IMR-90 (cell line): Measurements from ENCODE around the gene MFAP3. TPM values are rescaled to one million over a fixed set of nuclear protein-coding genes. Genes with fewer than 3 reads are reported as not detected.

Experiments
- ATAC-seq: fragments of 200-7000 bp; cut with Tn5 transposase; 2 replicates; pipeline ENCODE4 v1.9.1; 2020; ENCODE audit warnings: low read depth, mild to moderate bottlenecking, moderate library complexity
- BruUV-seq: library from RNA; stranded (reverse); fragments of 400-500 nt; replicated peaks from 2 replicates; lab custom pipeline; 2021; lab: Mats Ljungman, UMichigan
- CTCF ChIA-PET: fragments of 300-600 bp; formaldehyde crosslinking; extraction: SDS; loops from one replicate; lab custom pipeline; 2021; ENCODE audit warnings: antibody characterized with exemption; lab: Yijun Ruan, JAX
- POLR2A ChIA-PET: fragments of 300-600 bp; sonication (Branson Sonifier 250); formaldehyde crosslinking; loops from one replicate; lab custom pipeline; 2022; ENCODE audit warnings: antibody characterized with exemption; ENCODE audit not compliant: unreplicated experiment; lab: Charles Lee
- DNase-seq: peaks from one replicate; pipeline ENCODE4 v3.0.0; 2013
- H2AFZ ChIP-seq: replicated peaks from 2 replicates; pipeline ENCODE3; 2013; ENCODE audit warnings: low read length, mild to moderate bottlenecking; ENCODE audit not compliant: poor library complexity
- H2AK5ac ChIP-seq: 2 replicates; pipeline ENCODE4 v1.6.1; 2013; ENCODE audit warnings: low read depth, low read length, inconsistent platforms
- H2AK9ac ChIP-seq: replicated peaks from 2 replicates; pipeline ENCODE3; 2013; ENCODE audit warnings: mild to moderate bottlenecking, low read depth, low read length, moderate library complexity; ENCODE audit not compliant: poor library complexity
- H2BK120ac ChIP-seq: 2 replicates; pipeline ENCODE4 v1.6.1; 2013; ENCODE audit warnings: low read depth, low read length, inconsistent platforms
- H2BK15ac ChIP-seq: 3 replicates; pipeline ENCODE4 v1.6.1; 2013; ENCODE audit warnings: low read depth, low read length, inconsistent platforms
- H2BK20ac ChIP-seq: 2 replicates; pipeline ENCODE4 v1.6.1; 2013; ENCODE audit warnings: low read depth, mild to moderate bottlenecking, inconsistent platforms, low read length, moderate library complexity
- H2BK5ac ChIP-seq: 2 replicates; pipeline ENCODE4 v1.6.1; 2013; ENCODE audit warnings: mild to moderate bottlenecking, low read depth, low read length, inconsistent platforms; ENCODE audit not compliant: poor library complexity, severe bottlenecking
- H3K14ac ChIP-seq: replicated peaks from 2 replicates; pipeline ENCODE4 v1.6.1; 2013; ENCODE audit warnings: low read depth, low read length, inconsistent platforms
- H3K18ac ChIP-seq: 2 replicates; pipeline ENCODE4 v1.6.1; 2013; ENCODE audit warnings: low read depth, low read length, control low read depth
- H3K23ac ChIP-seq: 2 replicates; pipeline ENCODE4 v1.6.1; 2013; ENCODE audit warnings: low read depth, low read length, inconsistent platforms
- H3K27ac ChIP-seq: 2 replicates; pipeline ENCODE4 v1.5.1; 2013; ENCODE audit warnings: mild to moderate bottlenecking, control low read depth, low read length; ENCODE audit not compliant: insufficient read depth
- H3K27me3 ChIP-seq: 2 replicates; pipeline ENCODE4 v1.6.1; 2013; ENCODE audit warnings: low read length; ENCODE audit not compliant: control insufficient read depth, insufficient read depth
- H3K36me3 ChIP-seq: 2 replicates; pipeline ENCODE4 v1.6.1; 2013; ENCODE audit warnings: low read length, mixed read lengths; ENCODE audit not compliant: control insufficient read depth, insufficient read depth
- H3K4ac ChIP-seq: 2 replicates; pipeline ENCODE4 v1.6.1; 2013; ENCODE audit warnings: low read depth, low read length, inconsistent platforms
- H3K4me1 ChIP-seq: 2 replicates; pipeline ENCODE4 v1.6.1; 2013; ENCODE audit warnings: low read length, mixed read lengths; ENCODE audit not compliant: control insufficient read depth, insufficient read depth
- H3K4me2 ChIP-seq: 2 replicates; pipeline ENCODE4 v1.6.1; 2013; ENCODE audit warnings: low read depth, mild to moderate bottlenecking, control low read depth, low read length, moderate library complexity
- H3K4me3 ChIP-seq: 2 replicates; pipeline ENCODE4 v1.5.1; 2013; ENCODE audit warnings: low read depth, mild to moderate bottlenecking, control low read depth, low read length, moderate library complexity; ENCODE audit not compliant: insufficient read depth
- H3K56ac ChIP-seq: 2 replicates; pipeline ENCODE4 v1.6.1; 2013; ENCODE audit warnings: low read length, inconsistent platforms; ENCODE audit not compliant: insufficient read depth; ENCODE audit errors: extremely low read depth
- H3K79me1 ChIP-seq, 2 experiments: 2 replicates each; pipeline ENCODE4 v1.6.1; 2013; ENCODE audit warnings: low read length in 2 of 2, inconsistent platforms in 1 of 2, low read depth in 1 of 2
- H3K9ac ChIP-seq: 2 replicates; pipeline ENCODE4 v1.6.1; 2013; ENCODE audit warnings: low read depth, low read length, control low read depth
- H3K9me1 ChIP-seq: 2 replicates; pipeline ENCODE4 v1.6.1; 2013; ENCODE audit warnings: low read length, inconsistent platforms; ENCODE audit not compliant: insufficient read depth
- H3K9me3 ChIP-seq: 2 replicates; pipeline ENCODE4 v1.6.1; 2013; ENCODE audit warnings: low read length; ENCODE audit not compliant: control insufficient read depth, insufficient read depth
- H4K20me1 ChIP-seq: 2 replicates; pipeline ENCODE4 v1.6.1; 2013; ENCODE audit warnings: low read length, inconsistent platforms; ENCODE audit not compliant: insufficient read depth
- H4K5ac ChIP-seq: 2 replicates; pipeline ENCODE4 v1.6.1; 2013; ENCODE audit warnings: mild to moderate bottlenecking, low read depth, low read length, control low read depth
- H4K8ac ChIP-seq, 2 experiments: 2 replicates each; pipeline ENCODE4 v1.6.1; 2013; ENCODE audit warnings: low read depth in 2 of 2, low read length in 2 of 2, control low read depth in 1 of 2, inconsistent platforms in 1 of 2
- H4K91ac ChIP-seq: 2 replicates; pipeline ENCODE4 v1.6.1; 2013; ENCODE audit warnings: low read depth, low read length, inconsistent platforms; ENCODE audit not compliant: insufficient read depth
- CEBPB ChIP-seq: IDR thresholded peaks from 2 replicates; pipeline ENCODE4 v1.6.1; 2012; ENCODE audit warnings: low read depth, low read length, improper control_type of control experiment
- CHD1 ChIP-seq: IDR thresholded peaks from 2 replicates; pipeline ENCODE4 v1.6.1; 2012; ENCODE audit warnings: low read depth, low read length, improper control_type of control experiment
- FOS ChIP-seq: fragments of 150-350 bp; IDR thresholded peaks from 2 replicates; pipeline ENCODE4 v1.6.1; 2016; ENCODE audit warnings: low read depth, low read length
- MAZ ChIP-seq: IDR thresholded peaks from 2 replicates; pipeline ENCODE4 v1.6.1; 2012; ENCODE audit warnings: low read depth, mild to moderate bottlenecking, low read length, improper control_type of control experiment, moderate library complexity, borderline replicate concordance
- MXI1 ChIP-seq: IDR thresholded peaks from 2 replicates; pipeline ENCODE4 v1.6.1; 2012; ENCODE audit warnings: low read depth, mild to moderate bottlenecking, low read length, moderate library complexity, borderline replicate concordance
- NFE2L2 ChIP-seq: fragments of 150-350 bp; IDR thresholded peaks from 2 replicates; pipeline ENCODE4 v1.6.1; 2016; ENCODE audit warnings: low read depth, mild to moderate bottlenecking, low read length
- POLR2A ChIP-seq: IDR thresholded peaks from 2 replicates; pipeline ENCODE4 v1.6.1; 2012; ENCODE audit warnings: mild to moderate bottlenecking, low read depth, low read length
- RAD21 ChIP-seq: IDR thresholded peaks from 2 replicates; pipeline ENCODE4 v1.6.1; 2012; ENCODE audit warnings: low read length, improper control_type of control experiment
- RCOR1 ChIP-seq: IDR thresholded peaks from 2 replicates; pipeline ENCODE4 v1.6.1; 2012; ENCODE audit warnings: mild to moderate bottlenecking, low read length, improper control_type of control experiment; ENCODE audit not compliant: insufficient replicate concordance
- RFX5 ChIP-seq: IDR thresholded peaks from 2 replicates; pipeline ENCODE4 v1.8.0; 2012; ENCODE audit warnings: low read depth, mild to moderate bottlenecking, low read length, moderate library complexity
- SMC3 ChIP-seq: fragments of 150-350 bp; IDR thresholded peaks from 2 replicates; pipeline ENCODE4 v1.6.1; 2016; ENCODE audit warnings: low read depth, mild to moderate bottlenecking, antibody characterized with exemption, low read length, moderate library complexity
- WGBS, 2 experiments: methylation state at CpG; one replicate each; pipeline versions ENCODE4 v1.1.5 to v1.1.7; 2013; ENCODE audit warnings: missing lambda C conversion rate in 2 of 2; ENCODE audit not compliant: insufficient read length in 1 of 2; ENCODE audit errors: extremely low coverage in 2 of 2; 5-methylcytosine and 5-hydroxymethylcytosine counted together
- dilution Hi-C: fragments of 300-500 bp; cut with HindIII; formaldehyde crosslinking; loops from one replicate; pipeline ENCODE4 v1.14.3; 2018; ENCODE audit warnings: low sequenced_read_pairs; ENCODE audit not compliant: unreplicated experiment
- in situ Hi-C: fragments of 300-500 bp; cut with MboI; formaldehyde crosslinking; loops from 3 replicates; pipeline ENCODE4 v1.14.3; 2019; ENCODE audit warnings: low sequenced_read_pairs, inconsistent platforms, mixed read lengths
- intact Hi-C: fragments of 100-400 bp; cut with micrococcal nuclease; formaldehyde crosslinking; loops from 2 replicates; pipeline ENCODE4 v1.10.0; 2022
- polyA plus RNA-seq, 3 experiments: library from polyadenylated mRNA; depleted of rRNA; stranded (reverse); fragments of >200 nt; gene quantifications; 2 replicates each; pipeline ENCODE4 v1.2.3, GENCODE V29; 2012; ENCODE audit warnings: low replicate concordance in 1 of 3
- total RNA-seq: library from RNA; depleted of rRNA; stranded (reverse); fragments of >200 nt; gene quantifications from 2 replicates; pipeline ENCODE4 v1.2.3, GENCODE V29; 2012
- TF ChIP-seq, protein P1 (sequence below): fragments of 150-350 bp; IDR thresholded peaks from 2 replicates; pipeline ENCODE4 v1.6.1; 2017; ENCODE audit warnings: mild to moderate bottlenecking, antibody characterized with exemption, low read length, low read depth

MFAP3 gene
- total and polyA plus RNA-seq, 2 of the 4 experiments (the other 2 are of a cell fraction): 15.2 to 67.0 TPM

GRCh38 chr5:154031937-154032489, 6.8 kb upstream of the MFAP3 start:
- TF ChIP-seq MXI1: no peak
- TF ChIP-seq NFE2L2: no peak
- TF ChIP-seq CHD1: no peak
- no peak for TF ChIP-seq CEBPB
- no peak for TF ChIP-seq MAZ
- TF ChIP-seq POLR2A: no peak
- TF ChIP-seq FOS: no peak
- TF ChIP-seq, protein P1, sequence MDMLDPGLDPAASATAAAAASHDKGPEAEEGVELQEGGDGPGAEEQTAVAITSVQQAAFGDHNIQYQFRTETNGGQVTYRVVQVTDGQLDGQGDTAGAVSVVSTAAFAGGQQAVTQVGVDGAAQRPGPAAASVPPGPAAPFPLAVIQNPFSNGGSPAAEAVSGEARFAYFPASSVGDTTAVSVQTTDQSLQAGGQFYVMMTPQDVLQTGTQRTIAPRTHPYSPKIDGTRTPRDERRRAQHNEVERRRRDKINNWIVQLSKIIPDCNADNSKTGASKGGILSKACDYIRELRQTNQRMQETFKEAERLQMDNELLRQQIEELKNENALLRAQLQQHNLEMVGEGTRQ: no peak
- TF ChIP-seq SMC3: no peak
- TF ChIP-seq RAD21: no peak
- TF ChIP-seq RCOR1: no peak
- TF ChIP-seq RFX5: no peak
- H2BK20ac ChIP-seq: no peak overlapping the region
- no peaks in the 10 kb centered on the region for H3K4me1 ChIP-seq
- no peak overlapping the region for H4K5ac ChIP-seq
- H4K91ac ChIP-seq: no peak overlapping the region
- dilution Hi-C loops (no loop called here), intact Hi-C loops (no loop called here), in situ Hi-C loops (no loop called here)
- WGBS, 2 experiments: 100% methylated on average over 1 of the region's 2 CpGs; no CpG with 5 or more reads in 1 of the 2 experiments
- H3K9me3 ChIP-seq: no peaks in the 10 kb centered on the region
- no peak overlapping the region for H2AFZ ChIP-seq
- no peak overlapping the region for H2AK5ac ChIP-seq
- CTCF ChIA-PET: no interaction called here
- H3K9ac ChIP-seq: no peak overlapping the region
- POLR2A ChIA-PET: no interaction called here
- H4K20me1 ChIP-seq: no peaks in the 10 kb centered on the region
- H3K4ac ChIP-seq: no peak overlapping the region
- H3K14ac ChIP-seq: no peak overlapping the region
- H3K9me1 ChIP-seq: no peaks in the 10 kb centered on the region
- H2BK120ac ChIP-seq: no peak overlapping the region
- peaks cover 9% of the 10 kb centered on the region for H3K36me3 ChIP-seq
- peaks cover 3 to 8% of the 10 kb centered on the region in 2 experiments for H3K79me1 ChIP-seq
- BruUV-seq: no TSS peak
- no peak overlapping the region for H3K4me3 ChIP-seq
- H3K27ac ChIP-seq: no peak overlapping the region
- no peaks in the 10 kb centered on the region for H3K27me3 ChIP-seq
- no peak overlapping the region for H3K4me2 ChIP-seq
- ATAC-seq (no peak), DNase-seq (no peak)
- H3K23ac ChIP-seq: no peak overlapping the region
- H2BK5ac ChIP-seq: no peak overlapping the region
- H2BK15ac ChIP-seq: no peak overlapping the region
- H3K56ac ChIP-seq: no peak overlapping the region
- H2AK9ac ChIP-seq: no peak overlapping the region
- H3K18ac ChIP-seq: no peak overlapping the region
- no peak overlapping the region for H4K8ac ChIP-seq
